K562 treated with DMSO at 1 percent for 4 hours (cell line): ENCODE data around the gene MMP12. TPM values are rescaled to one million over a fixed set of nuclear protein-coding genes. Genes with fewer than 3 reads are reported as not detected.

Experiments used
- total RNA-seq: library from RNA; unstranded; fragments of 300-600 nt; gene quantifications from 2 replicates; pipeline ENCODE4 v1.2.3, GENCODE V29; 2022; ENCODE audit not compliant: insufficient read depth

MMP12 gene
- total RNA-seq: not detected in 2 replicates

GRCh38 chr11:102874852-102875251 lies at the start of gene MMP12:
Gene MMP12 (minus strand): TSS chr11:102874982. CDS start chr11:102874937, 45 bp downstream.

GRCh38 chr11:102843489-102843888 lies 31.3 kb downstream of the MMP12 start, which contains the start of gene MMP3:
Gene MMP3 (minus strand): TSS chr11:102843609. CDS start chr11:102843546, 63 bp downstream.

Other genes starting within 250 kb of the MMP12 start
- gene MMP20, start 249.7 kb downstream of the MMP12 start, total RNA-seq: not detected in 2 replicates
- not detected in 2 replicates for gene MMP27, start 169.2 kb downstream of the MMP12 start, total RNA-seq
- gene MMP8, start 150.0 kb downstream of the MMP12 start, total RNA-seq: not detected in 2 replicates
- gene MMP10, start 94.4 kb downstream of the MMP12 start, total RNA-seq: not detected in 2 replicates
- not detected in 2 replicates for gene MMP1, start 76.8 kb downstream of the MMP12 start, total RNA-seq
- gene MMP3, start 31.4 kb downstream of the MMP12 start, total RNA-seq: not detected in 2 replicates
- gene MMP13, start 80.8 kb upstream of the MMP12 start, total RNA-seq: not detected in 2 replicates
- 52.9 and 56.6 TPM in 2 replicates for gene DCUN1D5, start 217.2 kb upstream of the MMP12 start, total RNA-seq
- not detected in 2 replicates for gene DYNC2H1, start 234.4 kb upstream of the MMP12 start, total RNA-seq